Thyroid gland (tissue), 4 donors: ENCODE data around the gene MEIS1.

Experiments used
- CTCF ChIP-seq, 6 experiments: fragments of 200-600 bp in 3 of 6; fragments of 450-650 bp in 3 of 6; sonication (generic) in 3 of 6; IDR thresholded peaks; one replicate each; pipeline ENCODE4 v1.5.1; 2016 to 2019; ENCODE audit warnings: antibody characterized with exemption in 6 of 6, mild to moderate bottlenecking in 2 of 6, inconsistent platforms in 1 of 6, moderate library complexity in 1 of 6
- POLR2A ChIP-seq, 2 donors: fragments of 450-650 bp; IDR thresholded peaks; one replicate each; pipeline ENCODE4 v1.6.1; 2017; ENCODE audit warnings: antibody characterized with exemption in 2 of 2, mild to moderate bottlenecking in 2 of 2, moderate library complexity in 1 of 2

- TF ChIP-seq CTCF (IDR thresholded peaks at IDR 0.05) (no peak), POLR2A (IDR thresholded peaks at IDR 0.05) (no peak)
Observed at GRCh38 chr2:66467718-66468117, 32.8 kb downstream of the MEIS1 start.
